NCI-H2196 treated with DMSO at 0.1 percent for 48 hours (cell line): ENCODE data around the gene NDP.

ENCODE experiments used
- DNase-seq: peaks from one replicate; lab custom pipeline; 2025; ENCODE audit not compliant: unreplicated experiment; lab: John Stamatoyannopoulos, UW

Gene NDP

GRCh38 chrX:43973249-43974099 is at the start of gene NDP:
NDP (minus strand) TSS chrX:43973390; CDS start chrX:43958645, 14,745 bp downstream.
- no peak for DNase-seq

- no peak for DNase-seq
These were observed 49.8 kb upstream of the NDP start for GRCh38 chrX:44022964-44023363.

GRCh38 chrX:44020693-44021092 is 47.5 kb upstream of the NDP start:
- no peak for DNase-seq

- no peak for DNase-seq
These were observed 46.7 kb upstream of the NDP start for GRCh38 chrX:44019911-44020310.

GRCh38 chrX:44017676-44018075 is 44.5 kb upstream of the NDP start:
- DNase-seq = no peak

GRCh38 chrX:44016906-44017305 is 43.7 kb upstream of the NDP start:
- no peak for DNase-seq

- no peak for DNase-seq
These were observed 39.4 kb upstream of the NDP start for GRCh38 chrX:44012484-44013096.

- DNase-seq = no peak
These were observed 38.3 kb upstream of the NDP start for GRCh38 chrX:44011506-44011905.

- no peak for DNase-seq
These were observed 37.4 kb upstream of the NDP start for GRCh38 chrX:44010626-44011025.

- DNase-seq = no peak
These were observed 32.9 kb upstream of the NDP start for GRCh38 chrX:44006081-44006480.

- DNase-seq = no peak
These were observed 30.8 kb upstream of the NDP start for GRCh38 chrX:44003975-44004374.

- no peak for DNase-seq
These were observed 29.4 kb upstream of the NDP start for GRCh38 chrX:44002567-44002966.

- no peak for DNase-seq
These were observed 25.2 kb upstream of the NDP start for GRCh38 chrX:43998374-43998773.

GRCh38 chrX:43996491-43996890 is 23.3 kb upstream of the NDP start:
- DNase-seq = no peak

GRCh38 chrX:43986083-43986482 is 12.9 kb upstream of the NDP start:
- no peak for DNase-seq

- no peak for DNase-seq
These were observed 12.3 kb upstream of the NDP start for GRCh38 chrX:43985511-43985910.

- DNase-seq = no peak
These were observed 5.0 kb upstream of the NDP start for GRCh38 chrX:43978226-43978625.

- no peak for DNase-seq
These were observed 3.0 kb upstream of the NDP start for GRCh38 chrX:43976205-43976604.

GRCh38 chrX:43975796-43976195 is 2.6 kb upstream of the NDP start:
- DNase-seq = no peak

- DNase-seq = no peak
These were observed 1.7 kb upstream of the NDP start for GRCh38 chrX:43974741-43975465.

- no peak for DNase-seq
These were observed 898 bp upstream of the NDP start for GRCh38 chrX:43974100-43974475.
